ENCODE results near the gene ID2. TPM values are rescaled to one million over a fixed set of nuclear protein-coding genes. Genes with fewer than 3 reads are reported as not detected.

ID2 gene
- total and polyA plus RNA-seq, 2 of the 13 experiments (the other 11 are each of a cell fraction or from before 2014, with no cell fraction given) = 214 to 719 TPM

GRCh38 chr2:8659092-8659734 is 22.6 kb upstream of the ID2 start (continued):
- TF ChIP-seq FOXO4 (CRISPR knock-in tag; conservative IDR thresholded peaks at IDR 0.05) = no peak
- peak; percentile 45; the same call in 1 of the 2 replicates for TF ChIP-seq ATF7 (IDR thresholded peaks at IDR 0.05)
- TF ChIP-seq ATF7 (CRISPR knock-in tag; IDR thresholded peaks at IDR 0.05) = no peak
- peak; percentile 44; the same call in 1 of the 2 replicates for TF ChIP-seq ZNF616 (CRISPR knock-in tag; IDR thresholded peaks at IDR 0.05; ENCODE audit: low read depth)
- TF ChIP-seq ZNF331 (CRISPR knock-in tag; IDR thresholded peaks at IDR 0.05) = peak; percentile 8; the same call in 1 of the 2 replicates
- TF ChIP-seq ZNF430 (CRISPR knock-in tag; IDR thresholded peaks at IDR 0.05) = peak; percentile 45; the same call in 1 of the 2 replicates
- 0 out of 2 replicates have a peak, but pooled peaks have one; percentile 69 for TF ChIP-seq ZNF761 (CRISPR knock-in tag; conservative IDR thresholded peaks at IDR 0.05)
- no peak for TF ChIP-seq HBP1 (CRISPR knock-in tag; IDR thresholded peaks at IDR 0.05; ENCODE audit: low read depth)
- TF ChIP-seq SSRP1 (CRISPR knock-in tag; IDR thresholded peaks at IDR 0.05) = no peak
- TF ChIP-seq EP300 (IDR thresholded peaks at IDR 0.05; ENCODE audit: low read depth in 2 of 2, low read length in 2 of 2) = peak; percentile 13 to 42; a peak in 1 of 4 replicates
- no peak for TF ChIP-seq EP300 (CRISPR knock-in tag; IDR thresholded peaks at IDR 0.05; ENCODE audit: borderline replicate concordance)
- peak; percentile 67; the same call in 1 of the 2 replicates for TF ChIP-seq HOXA3 (CRISPR knock-in tag; IDR thresholded peaks at IDR 0.05)
- TF ChIP-seq ZNF44 (CRISPR knock-in tag; IDR thresholded peaks at IDR 0.05) = 0 out of 2 replicates have a peak, but pooled peaks have one; percentile 54
- TF ChIP-seq HOXA9 (CRISPR knock-in tag; IDR thresholded peaks at IDR 0.05; ENCODE audit: borderline replicate concordance) = no peak
- no peak for TF ChIP-seq TEAD3 (CRISPR knock-in tag; optimal IDR thresholded peaks at IDR 0.05; ENCODE audit: borderline replicate concordance)
- no peak for TF ChIP-seq GABPB1 (CRISPR knock-in tag; IDR thresholded peaks at IDR 0.05)
- no peak for TF ChIP-seq ZC3H4 (CRISPR knock-in tag; IDR thresholded peaks at IDR 0.05; ENCODE audit: borderline replicate concordance)
- 0 out of 2 replicates have a peak, but pooled peaks have one; percentile 35 for TF ChIP-seq FOSL2 (CRISPR knock-in tag; IDR thresholded peaks at IDR 0.05)
- TF ChIP-seq KDM5B (CRISPR knock-in tag; IDR thresholded peaks at IDR 0.05; ENCODE audit: borderline replicate concordance) = 0 out of 2 replicates have a peak, but pooled peaks have one; percentile 27
- TF ChIP-seq ZNF678 (CRISPR knock-in tag; IDR thresholded peaks at IDR 0.05) = 0 out of 2 replicates have a peak, but pooled peaks have one; percentile 32
- TF ChIP-seq ZMAT3 (CRISPR knock-in tag; conservative IDR thresholded peaks at IDR 0.05) = 0 out of 2 replicates have a peak, but pooled peaks have one; percentile 42
- TF ChIP-seq SPEN (CRISPR knock-in tag; IDR thresholded peaks at IDR 0.05; ENCODE audit: low read depth) = peak; percentile 31; the same call in 1 of the 2 replicates
- TF ChIP-seq ZBTB44 (CRISPR knock-in tag; IDR thresholded peaks at IDR 0.05) = no peak
- no peak; the same call in 1 of the 2 replicates for TF ChIP-seq ZNF441 (CRISPR knock-in tag; IDR thresholded peaks at IDR 0.05; ENCODE audit: borderline replicate concordance)
- TF ChIP-seq PHF21A (CRISPR knock-in tag; IDR thresholded peaks at IDR 0.05) = peak; percentile 65; the same call in 1 of the 2 replicates
- TF ChIP-seq KLF11 (CRISPR knock-in tag; IDR thresholded peaks at IDR 0.05) = 0 out of 2 replicates have a peak, but pooled peaks have one; percentile 28
- peak; percentile 30; the same call in 1 of the 2 replicates for TF ChIP-seq ZNF598 (CRISPR knock-in tag; IDR thresholded peaks at IDR 0.05; ENCODE audit: borderline replicate concordance)

Measured in HepG2 (cell line).